ENCODE results near the gene ULK3. TPM values are rescaled to one million over a fixed set of nuclear protein-coding genes. Genes with fewer than 3 reads are reported as not detected.
A peak's percentile ranks its signal among the peaks of the same experiment; 100 is the strongest.

ULK3 gene
- polyA plus RNA-seq, 1 experiment: 14.2 TPM

GRCh38 chr15:74822233-74822632 lies 20.7 kb downstream of the ULK3 start:
- CTCF ChIA-PET: no interaction called here
- TF ChIP-seq CTCF (IDR thresholded peaks at IDR 0.05; ENCODE audit: low read depth, low read length): no peak

GRCh38 chr15:74821790-74822158 lies 21.2 kb downstream of the ULK3 start:
- H3K9me3 ChIP-seq (ENCODE audit: control insufficient read depth, insufficient read depth, low read length): no peaks in the 10 kb centered on the region; the same call in 1 of the 2 replicates
- TF ChIP-seq CTCF (IDR thresholded peaks at IDR 0.05; ENCODE audit: low read depth, low read length): no peak
- ChIA-PET CTCF (interaction anchor here (0.6 kb wide), 1 partner anchor 11 kb away, joined by 5 read pairs; no protein-coding TSS in a partner anchor), POLR2A (no interaction called here)
- peaks cover 21% of the 10 kb centered on the region for H3K27me3 ChIP-seq (ENCODE audit: control insufficient read depth, insufficient read depth, low read length)
- no peak for DNase-seq (ENCODE audit: low read depth, low spot score)
- no peak overlapping the region for H3K27ac ChIP-seq (ENCODE audit: low read depth, low read length)
- no peak overlapping the region for H3K4me3 ChIP-seq (ENCODE audit: low read depth, low read length)

More at GRCh38 chr15:74822233-74822632, 20.7 kb downstream of the ULK3 start:
- no peak overlapping the region for H3K27ac ChIP-seq (ENCODE audit: low read depth, low read length)
- no peak for DNase-seq (ENCODE audit: low read depth, low spot score)
- POLR2A ChIA-PET: no interaction called here
- no peaks in the 10 kb centered on the region; the same call in 1 of the 2 replicates for H3K9me3 ChIP-seq (ENCODE audit: control insufficient read depth, insufficient read depth, low read length)
- H3K27me3 ChIP-seq (ENCODE audit: control insufficient read depth, insufficient read depth, low read length): peaks cover 26% of the 10 kb centered on the region
- no peak overlapping the region for H3K4me3 ChIP-seq (ENCODE audit: low read depth, low read length)

- no peaks in the 10 kb centered on the region; the same call in 1 of the 2 replicates for H3K9me3 ChIP-seq (ENCODE audit: control insufficient read depth, insufficient read depth, low read length)
- H3K27me3 ChIP-seq (ENCODE audit: control insufficient read depth, insufficient read depth, low read length): peaks cover 19% of the 10 kb centered on the region
- ChIA-PET POLR2A (no interaction called here), CTCF (interaction anchor here (0.6 to 1.6 kb wide), 2 partner anchors 10 to 22 kb away, joined by 4 to 5 read pairs; no protein-coding TSS in a partner anchor)
- no peak for TF ChIP-seq CTCF (IDR thresholded peaks at IDR 0.05; ENCODE audit: low read depth, low read length)
- H3K27ac ChIP-seq (ENCODE audit: low read depth, low read length): no peak overlapping the region
- DNase-seq (ENCODE audit: low read depth, low spot score): no peak
- H3K4me3 ChIP-seq (ENCODE audit: low read depth, low read length): no peak overlapping the region
These were observed 21.7 kb downstream of the ULK3 start for GRCh38 chr15:74821091-74821789.

- Histone ChIP-seq H3K27ac (ENCODE audit: low read depth, low read length) (no peak overlapping the region), H3K9me3 (ENCODE audit: control insufficient read depth, insufficient read depth, low read length) (no peaks in the 10 kb centered on the region; the same call in 1 of the 2 replicates), H3K27me3 (ENCODE audit: control insufficient read depth, insufficient read depth, low read length) (peaks cover 9% of the 10 kb centered on the region), H3K4me3 (ENCODE audit: low read depth, low read length) (no peak overlapping the region)
- ChIA-PET CTCF (interaction anchor here (0.6 to 1.6 kb wide), 2 partner anchors 20 to 188 kb away, joined by 3 to 4 read pairs; no protein-coding TSS in a partner anchor), POLR2A (no interaction called here)
- DNase-seq (ENCODE audit: low read depth, low spot score): no peak
- TF ChIP-seq CTCF (IDR thresholded peaks at IDR 0.05; ENCODE audit: low read depth, low read length): no peak
These were observed 22.9 kb downstream of the ULK3 start for GRCh38 chr15:74820056-74820455.

GRCh38 chr15:74817370-74817737 lies 25.6 kb downstream of the ULK3 start:
- H3K27me3 ChIP-seq (ENCODE audit: control insufficient read depth, insufficient read depth, low read length): no peaks in the 10 kb centered on the region
- H3K9me3 ChIP-seq (ENCODE audit: control insufficient read depth, insufficient read depth, low read length): no peaks in the 10 kb centered on the region; the same call in 1 of the 2 replicates
- ChIA-PET POLR2A (interaction anchor here (0.7 kb wide), 2 partner anchors 86 to 496 kb away, joined by 3 to 7 read pairs; no protein-coding TSS in a partner anchor), CTCF (no interaction called here)
- peak; percentile 38; the same call in 1 of the 2 replicates for TF ChIP-seq CTCF (IDR thresholded peaks at IDR 0.05; ENCODE audit: low read depth, low read length)
- H3K27ac ChIP-seq (ENCODE audit: low read depth, low read length): no peak overlapping the region
- DNase-seq (ENCODE audit: low read depth, low spot score): no peak
- no peak overlapping the region for H3K4me3 ChIP-seq (ENCODE audit: low read depth, low read length)

Measured in AG04450 (cell line).